K562 (cell line): Measurements from ENCODE around the gene STS. TPM values are rescaled to one million over a fixed set of nuclear protein-coding genes. Genes with fewer than 3 reads are reported as not detected.

ENCODE experiments used
- CEBPG ChIP-seq, 3 experiments: fragments of 200-800 bp in 1 of 3; sonication (Bioruptor generic) in 1 of 3; sonication (generic) in 1 of 3; formaldehyde crosslinking in 1 of 3; IDR thresholded peaks in 2 of 3; conservative IDR thresholded peaks in 1 of 3; 2 replicates each; pipeline versions ENCODE4 v1.6.1 to v1.8.0; 2016 to 2022; ENCODE audit warnings: missing compliant biosample characterization in 2 of 3, missing genetic modification characterization in 2 of 3, mild to moderate bottlenecking in 1 of 3, missing genetic modification reagents in 1 of 3
- GATAD2A ChIP-seq: fragments of 450-650 bp; IDR thresholded peaks from 2 replicates; pipeline ENCODE4 v1.6.1; 2017
- GTF2F1 ChIP-seq: IDR thresholded peaks from 2 replicates; pipeline ENCODE4 v1.6.1; 2011; ENCODE audit warnings: low read depth, low read length, improper control_type of control experiment
- HNRNPUL1 ChIP-seq: fragments of 200-400 bp; formaldehyde crosslinking; IDR thresholded peaks from 2 replicates; pipeline ENCODE4 v1.6.1; 2017; ENCODE audit warnings: low read length
- JUND ChIP-seq, 2 experiments: IDR thresholded peaks; 2 replicates in 1 of 2; 3 replicates in 1 of 2; pipeline ENCODE4 v1.6.1; 2011; ENCODE audit warnings: borderline replicate concordance in 2 of 2, low read depth in 2 of 2, low read length in 2 of 2, improper control_type of control experiment in 1 of 2, missing biosample characterization in 1 of 2, missing genetic modification characterization in 1 of 2, missing genetic modification reagents in 1 of 2
- MAFF ChIP-seq: IDR thresholded peaks from 2 replicates; pipeline ENCODE4 v1.6.1; 2012; ENCODE audit warnings: low read length, improper control_type of control experiment
- MAFG ChIP-seq: fragments of 450-650 bp; conservative IDR thresholded peaks from 2 replicates; pipeline ENCODE4 v1.6.1; 2016; ENCODE audit warnings: missing genetic modification characterization, missing compliant biosample characterization
- MTA2 ChIP-seq: fragments of 450-650 bp; IDR thresholded peaks from 2 replicates; pipeline ENCODE4 v1.6.1; 2016; ENCODE audit warnings: low read depth
- MYC ChIP-seq, 2 experiments: fragments of 250-450 bp in 1 of 2; sonication (Bioruptor Pico) in 1 of 2; IDR thresholded peaks; 2 replicates each; pipeline versions ENCODE4 v1.5.1 to v1.6.1; 2012 to 2021; ENCODE audit warnings: low read depth in 2 of 2, borderline replicate concordance in 1 of 2, improper control_type of control experiment in 1 of 2, low read length in 1 of 2, mild to moderate bottlenecking in 1 of 2, moderate library complexity in 1 of 2
- SMARCA4 ChIP-seq: fragments of 450-650 bp; IDR thresholded peaks from 2 replicates; pipeline ENCODE4 v1.6.1; 2016
- SMARCB1 ChIP-seq: IDR thresholded peaks from 2 replicates; pipeline ENCODE4 v1.6.1; 2011; ENCODE audit warnings: improper control_type of control experiment, low read depth; ENCODE audit not compliant: insufficient read length
- TCF3 ChIP-seq: sonication (generic); formaldehyde crosslinking; IDR thresholded peaks from 2 replicates; pipeline ENCODE4 v1.4.0; 2020; ENCODE audit warnings: mild to moderate bottlenecking, missing genetic modification reagents
- ZZZ3 ChIP-seq: fragments of 450-650 bp; IDR thresholded peaks from 2 replicates; pipeline ENCODE4 v1.6.1; 2016; ENCODE audit warnings: antibody characterized with exemption, mild to moderate bottlenecking, moderate library complexity
- polyA plus RNA-seq, 8 experiments: library from polyadenylated mRNA; depleted of rRNA in 4 of 8; stranded (reverse) in 5 of 8; unstranded in 3 of 8; fragments of >200 nt; fragmentation: Nextera tagmentation in 2 of 8; fragmentation: Illumina TruSeq in 1 of 8; extraction: Ambion mirVana in 2 of 8; extraction: Trizol in 1 of 8; gene quantifications; 2 replicates each; pipeline versions ENCODE4 v1.2.1 to v1.2.3, GENCODE V29; 2011 to 2014; ENCODE audit warnings: inconsistent platforms in 1 of 8, missing spikeins in 1 of 8
- total RNA-seq, 7 experiments: library from RNA; depleted of rRNA in 6 of 7; stranded (reverse); fragments of >200 nt in 6 of 7; fragmentation: Illumina TruSeq in 2 of 7; extraction: Trizol in 2 of 7; gene quantifications; 2 replicates each; pipeline versions ENCODE4 v1.2.1 to v1.2.3, GENCODE V29; 2011 to 2021; ENCODE audit warnings: low replicate concordance in 1 of 7
- TF ChIP-seq, protein P1 (sequence below): fragments of 450-650 bp; IDR thresholded peaks from one replicate; pipeline ENCODE4 v1.6.1; 2018; ENCODE audit warnings: mild to moderate bottlenecking, moderate library complexity; ENCODE audit not compliant: partially characterized antibody
- TF ChIP-seq, protein P2 (sequence below): fragments of 450-650 bp; conservative IDR thresholded peaks from 2 replicates; pipeline ENCODE4 v1.6.1; 2016; ENCODE audit warnings: missing genetic modification characterization, low read depth, mild to moderate bottlenecking, control low read depth, missing compliant biosample characterization

STS gene
- total and polyA plus RNA-seq, 9 of the 15 experiments (the other 6 are each of a cell fraction or from before 2014, with no cell fraction given): 0.14 to 1.3 (median 0.63) TPM

DNA sequence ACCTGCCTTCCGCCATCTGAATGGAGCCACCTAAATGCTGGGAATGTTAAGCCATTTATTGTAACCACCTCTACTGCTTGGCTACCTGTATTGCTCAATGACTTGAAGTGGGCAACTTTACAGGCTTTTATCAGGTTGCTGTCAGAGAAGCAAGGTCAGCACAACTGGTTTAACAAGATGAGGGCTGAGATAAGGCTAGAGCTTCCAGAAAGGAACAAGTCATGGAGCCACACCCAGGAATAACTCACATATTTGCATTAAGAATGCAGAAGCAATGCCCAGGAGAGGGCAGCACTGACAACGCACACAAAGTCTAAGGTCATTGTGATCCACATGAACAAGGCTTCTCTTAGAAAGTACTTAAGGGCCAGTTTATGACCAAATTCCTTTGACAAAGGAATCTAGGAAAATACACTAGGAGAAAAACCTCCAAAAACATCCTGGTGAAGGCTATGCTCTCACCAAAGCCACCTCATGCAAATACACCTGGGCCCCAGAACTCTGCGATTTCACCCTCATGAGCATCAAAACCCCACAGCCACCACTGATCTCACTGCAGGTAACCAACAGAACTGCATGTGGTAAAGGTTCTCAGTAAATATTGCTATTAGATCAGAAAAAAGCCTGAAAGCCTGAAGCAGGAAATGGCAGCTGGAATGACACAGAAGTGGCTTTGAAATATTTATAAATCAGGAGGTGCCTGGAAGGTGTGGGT is 15.0 kb upstream of the STS start (continued):
- peak; percentile 81 for TF ChIP-seq MAFF
- TF ChIP-seq TCF3 (CRISPR knock-in tag): 0 out of 2 replicates have a peak, but pooled peaks have one; percentile 28
- TF ChIP-seq, protein P1, sequence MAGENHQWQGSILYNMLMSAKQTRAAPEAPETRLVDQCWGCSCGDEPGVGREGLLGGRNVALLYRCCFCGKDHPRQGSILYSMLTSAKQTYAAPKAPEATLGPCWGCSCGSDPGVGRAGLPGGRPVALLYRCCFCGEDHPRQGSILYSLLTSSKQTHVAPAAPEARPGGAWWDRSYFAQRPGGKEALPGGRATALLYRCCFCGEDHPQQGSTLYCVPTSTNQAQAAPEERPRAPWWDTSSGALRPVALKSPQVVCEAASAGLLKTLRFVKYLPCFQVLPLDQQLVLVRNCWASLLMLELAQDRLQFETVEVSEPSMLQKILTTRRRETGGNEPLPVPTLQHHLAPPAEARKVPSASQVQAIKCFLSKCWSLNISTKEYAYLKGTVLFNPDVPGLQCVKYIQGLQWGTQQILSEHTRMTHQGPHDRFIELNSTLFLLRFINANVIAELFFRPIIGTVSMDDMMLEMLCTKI: no peak
- TF ChIP-seq HNRNPUL1: no peak
- TF ChIP-seq GTF2F1: no peak
- TF ChIP-seq, protein P2, sequence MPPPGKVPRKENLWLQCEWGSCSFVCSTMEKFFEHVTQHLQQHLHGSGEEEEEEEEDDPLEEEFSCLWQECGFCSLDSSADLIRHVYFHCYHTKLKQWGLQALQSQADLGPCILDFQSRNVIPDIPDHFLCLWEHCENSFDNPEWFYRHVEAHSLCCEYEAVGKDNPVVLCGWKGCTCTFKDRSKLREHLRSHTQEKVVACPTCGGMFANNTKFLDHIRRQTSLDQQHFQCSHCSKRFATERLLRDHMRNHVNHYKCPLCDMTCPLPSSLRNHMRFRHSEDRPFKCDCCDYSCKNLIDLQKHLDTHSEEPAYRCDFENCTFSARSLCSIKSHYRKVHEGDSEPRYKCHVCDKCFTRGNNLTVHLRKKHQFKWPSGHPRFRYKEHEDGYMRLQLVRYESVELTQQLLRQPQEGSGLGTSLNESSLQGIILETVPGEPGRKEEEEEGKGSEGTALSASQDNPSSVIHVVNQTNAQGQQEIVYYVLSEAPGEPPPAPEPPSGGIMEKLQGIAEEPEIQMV (tag): no peak
- peak; percentile 87 for TF ChIP-seq MAFG (tag)
- no peak for TF ChIP-seq MTA2
- no peak for TF ChIP-seq CEBPG (CRISPR knock-in tag; IDR thresholded peaks at IDR 0.05)
- TF ChIP-seq CEBPG (tag; conservative IDR thresholded peaks at IDR 0.05 in 1 of 2, IDR thresholded peaks at IDR 0.05 in 1 of 2): peak; percentile 50 to 62; a peak in 3 of 4 replicates
- no peak for TF ChIP-seq ZZZ3
- 0 out of 2 replicates have a peak, but pooled peaks have one; percentile 11 for TF ChIP-seq MYC (IDR thresholded peaks at IDR 0.05; ENCODE audit: low read depth, low read length)
- TF ChIP-seq MYC (CRISPR knock-in tag; IDR thresholded peaks at IDR 0.05; ENCODE audit: borderline replicate concordance, low read depth): no peak
- TF ChIP-seq JUND (IDR thresholded peaks at IDR 0.05; ENCODE audit: borderline replicate concordance, low read depth, low read length): peak; percentile 32; the same call in 1 of the 2 replicates
- peak; percentile 36; the same call in 1 of the 3 replicates for TF ChIP-seq JUND (tag; IDR thresholded peaks at IDR 0.05; ENCODE audit: borderline replicate concordance, low read depth, low read length)
- TF ChIP-seq SMARCB1: no peak
- peak; percentile 65; the same call in 1 of the 2 replicates for TF ChIP-seq SMARCA4
- TF ChIP-seq GATAD2A: no peak
- TF ChIP-seq, all 486 proteins: peak for 31
